ENCODE results near the gene HMX2.
"Not testable (repeated sequence)": the region's sequence is repeated elsewhere in the genome, so short reads cannot be mapped to it uniquely, and the experiment has no call there.

Gene HMX2

GRCh38 chr10:123164319-123164718 lies 16.4 kb downstream of the HMX2 start:
- TF ChIP-seq CTCF (IDR thresholded peaks at IDR 0.05; ENCODE audit: low read depth, low read length) = no peak
- no peak overlapping the region for H3K4me3 ChIP-seq (replicated peaks in 1 of 2; ENCODE audit: low read depth in 2 of 2, low read length in 2 of 2)
- DNase-seq (ENCODE audit: low read depth in 2 of 2) = no peak

- no peak overlapping the region for H3K4me3 ChIP-seq (replicated peaks in 1 of 2; ENCODE audit: low read depth in 2 of 2, low read length in 2 of 2)
- DNase-seq (ENCODE audit: low read depth in 2 of 2) = no peak
- TF ChIP-seq CTCF (IDR thresholded peaks at IDR 0.05; ENCODE audit: low read depth, low read length) = no peak
Measured at GRCh38 chr10:123165445-123166072, 17.6 kb downstream of the HMX2 start.

- H3K4me3 ChIP-seq (replicated peaks in 1 of 2; ENCODE audit: low read depth in 2 of 2, low read length in 2 of 2) = no peak overlapping the region
- TF ChIP-seq CTCF (IDR thresholded peaks at IDR 0.05; ENCODE audit: low read depth, low read length) = no peak
- peak in 1 of 2 donors; percentile 24 for DNase-seq (ENCODE audit: low read depth in 2 of 2)
Measured at GRCh38 chr10:123166618-123167017, 18.7 kb downstream of the HMX2 start.

- no peak overlapping the region for H3K4me3 ChIP-seq (replicated peaks in 1 of 2; ENCODE audit: low read depth in 2 of 2, low read length in 2 of 2)
- TF ChIP-seq CTCF (IDR thresholded peaks at IDR 0.05; ENCODE audit: low read depth, low read length) = no peak
- no peak for DNase-seq (ENCODE audit: low read depth in 2 of 2)
Measured at GRCh38 chr10:123170961-123171360, 23.0 kb downstream of the HMX2 start.

- DNase-seq (ENCODE audit: low read depth in 2 of 2); H3K4me3 ChIP-seq (replicated peaks in 1 of 2; ENCODE audit: low read depth in 2 of 2, low read length in 2 of 2): not testable (repeated sequence)
Measured at GRCh38 chr10:123171616-123172015, 23.7 kb downstream of the HMX2 start.

- H3K4me3 ChIP-seq (replicated peaks in 1 of 2; ENCODE audit: low read depth in 2 of 2, low read length in 2 of 2) = no peak overlapping the region
- no peak for TF ChIP-seq CTCF (IDR thresholded peaks at IDR 0.05; ENCODE audit: low read depth, low read length)
- no peak for DNase-seq (ENCODE audit: low read depth in 2 of 2)
Measured at GRCh38 chr10:123175389-123176387, 27.8 kb downstream of the HMX2 start.

GRCh38 chr10:123178390-123178789 lies 30.5 kb downstream of the HMX2 start:
- DNase-seq (ENCODE audit: low read depth in 2 of 2); H3K4me3 ChIP-seq (replicated peaks in 1 of 2; ENCODE audit: low read depth in 2 of 2, low read length in 2 of 2): not testable (repeated sequence)
